HCT116 (cell line): ENCODE measurements around the gene FTSJ3. TPM values are rescaled to one million over a fixed set of nuclear protein-coding genes. Genes with fewer than 3 reads are reported as not detected.
A peak's percentile ranks its signal among the peaks of the same experiment; 100 is the strongest.

Source experiments
- ATAC-seq: fragments of 200-7000 bp; cut with Tn5 transposase; 2 replicates; pipeline ENCODE4 v1.9.1; 2020; ENCODE audit warnings: mild to moderate bottlenecking, moderate library complexity
- BruUV-seq: library from RNA; stranded (reverse); fragments of 400-500 nt; replicated peaks from 2 replicates; lab custom pipeline; 2021; lab: Mats Ljungman, UMichigan
- CTCF ChIA-PET: fragments of 300-600 bp; sonication (Branson Sonifier 250); formaldehyde crosslinking; loops from one replicate; lab custom pipeline; 2021; ENCODE audit warnings: antibody characterized with exemption; lab: Charles Lee
- POLR2A ChIA-PET: fragments of 300-600, 350-600 bp; sonication (Branson Sonifier 250); formaldehyde crosslinking; loops from one replicate; lab custom pipeline; 2021; ENCODE audit warnings: antibody characterized with exemption; lab: Charles Lee
- RAD21 ChIA-PET, 2 experiments: fragments of 300-600 bp; sonication (Branson Sonifier 250); formaldehyde crosslinking; loops; one replicate each; lab custom pipeline; 2023; ENCODE audit warnings: low total read pairs in 2 of 2; ENCODE audit not compliant: uncharacterized antibody in 2 of 2, unreplicated experiment in 2 of 2, low non-redundant PET in 1 of 2; lab: Charles Lee
- DNase-seq: peaks from one replicate; pipeline ENCODE4 v3.0.0-alpha.2; 2010; ENCODE audit warnings: low read depth, low spot score
- H2AFZ ChIP-seq: fragments of 200-600 bp; shearing (Covaris generic), sonication (generic); 2 replicates; pipeline ENCODE4 v1.6.1; 2017; ENCODE audit warnings: low read depth, mixed run types, mixed read lengths, antibody characterized with exemption, low read length; ENCODE audit not compliant: poor library complexity, severe bottlenecking
- H3K27ac ChIP-seq: 2 replicates; pipeline ENCODE4 v1.5.1; 2012; ENCODE audit warnings: low read depth, low read length
- H3K27me3 ChIP-seq: fragments of 200-600 bp; sonication (generic); 2 replicates; pipeline ENCODE4 v1.6.1; 2016; ENCODE audit warnings: mixed run types, low read length, mixed read lengths; ENCODE audit not compliant: insufficient read depth
- H3K36me3 ChIP-seq, 2 experiments: fragments of 200-500 bp in 1 of 2; fragments of 200-600 bp in 1 of 2; sonication (Bioruptor generic) in 1 of 2; sonication (generic) in 1 of 2; 2 replicates each; pipeline versions ENCODE4 v1.5.1 to v1.6.1; 2014 to 2016; ENCODE audit warnings: low read length in 2 of 2, inconsistent platforms in 1 of 2, mixed read lengths in 1 of 2, mixed run types in 1 of 2; ENCODE audit not compliant: insufficient read depth in 2 of 2, control insufficient read depth in 1 of 2
- H3K4me1 ChIP-seq, 2 experiments: fragments of 200-600 bp in 1 of 2; sonication (generic) in 1 of 2; 2 replicates each; pipeline versions ENCODE4 v1.5.1 to v1.6.1; 2012 to 2017; ENCODE audit warnings: low read length in 2 of 2, inconsistent platforms in 1 of 2, mild to moderate bottlenecking in 1 of 2, mixed read lengths in 1 of 2, mixed run types in 1 of 2, moderate library complexity in 1 of 2; ENCODE audit not compliant: insufficient read depth in 2 of 2, control insufficient read depth in 1 of 2
- H3K4me2 ChIP-seq: fragments of 200-600 bp; sonication (generic); 2 replicates; pipeline ENCODE4 v1.6.1; 2017; ENCODE audit warnings: mixed run types, low read length, mixed read lengths
- H3K4me3 ChIP-seq, 2 experiments: fragments of 200-600 bp in 1 of 2; sonication (generic) in 1 of 2; replicated peaks in 1 of 2; 2 replicates each; pipeline ENCODE4 v1.5.1; 2011 to 2016; ENCODE audit warnings: low read length in 2 of 2, control low read depth in 1 of 2, low read depth in 1 of 2, mild to moderate bottlenecking in 1 of 2, mixed read lengths in 1 of 2, mixed run types in 1 of 2
- H3K79me2 ChIP-seq: fragments of 200-600 bp; sonication (generic); 2 replicates; pipeline ENCODE4 v1.6.1; 2017; ENCODE audit warnings: mild to moderate bottlenecking, mixed run types, low read length, moderate library complexity, mixed read lengths; ENCODE audit not compliant: insufficient read depth
- H3K9ac ChIP-seq: fragments of 200-600 bp; sonication (generic); 2 replicates; pipeline ENCODE4 v1.6.1; 2016; ENCODE audit warnings: low read length, mixed read lengths
- H3K9me2 ChIP-seq: fragments of 200-600 bp; sonication (generic), shearing (Covaris generic); 2 replicates; pipeline ENCODE4 v1.6.1; 2017; ENCODE audit warnings: mixed run types, mild to moderate bottlenecking, moderate library complexity; ENCODE audit not compliant: insufficient read depth
- H3K9me3 ChIP-seq, 2 experiments: fragments of 200-500 bp in 1 of 2; fragments of 200-600 bp in 1 of 2; sonication (Bioruptor generic) in 1 of 2; sonication (generic) in 1 of 2; 2 replicates each; pipeline ENCODE4 v1.6.1; 2014 to 2017; ENCODE audit warnings: low read length in 2 of 2, mixed read lengths in 2 of 2, inconsistent platforms in 1 of 2, low read depth in 1 of 2, mild to moderate bottlenecking in 1 of 2, mixed run types in 1 of 2, moderate library complexity in 1 of 2; ENCODE audit not compliant: control insufficient read depth in 1 of 2, insufficient read depth in 1 of 2
- H4K20me1 ChIP-seq: fragments of 200-600 bp; sonication (generic), shearing (Covaris generic); 2 replicates; pipeline ENCODE4 v1.6.1; 2017; ENCODE audit warnings: mixed run types, mild to moderate bottlenecking, moderate library complexity; ENCODE audit not compliant: insufficient read depth
- POLR2AphosphoS5 ChIP-seq: IDR thresholded peaks from 2 replicates; pipeline ENCODE4 v1.6.1; 2011; ENCODE audit warnings: mild to moderate bottlenecking, low read depth, low read length, moderate library complexity
- RAD21 ChIP-seq: IDR thresholded peaks from 2 replicates; pipeline ENCODE4 v1.6.1; 2012; ENCODE audit warnings: low read depth, mild to moderate bottlenecking
- SIN3A ChIP-seq: IDR thresholded peaks from 2 replicates; pipeline ENCODE4 v1.6.1; 2012; ENCODE audit warnings: low read depth
- intact Hi-C: fragments of 100-400 bp; cut with micrococcal nuclease; formaldehyde crosslinking; loops from 2 replicates; pipeline ENCODE4 v1.10.0; 2022
- total RNA-seq: library from RNA; stranded (reverse); gene quantifications from one replicate; pipeline ENCODE4 v1.2.1, GENCODE V29; 2021; ENCODE audit not compliant: unreplicated experiment

FTSJ3 gene
- total RNA-seq, 1 experiment from 2014 or later = 70.9 TPM

DNA sequence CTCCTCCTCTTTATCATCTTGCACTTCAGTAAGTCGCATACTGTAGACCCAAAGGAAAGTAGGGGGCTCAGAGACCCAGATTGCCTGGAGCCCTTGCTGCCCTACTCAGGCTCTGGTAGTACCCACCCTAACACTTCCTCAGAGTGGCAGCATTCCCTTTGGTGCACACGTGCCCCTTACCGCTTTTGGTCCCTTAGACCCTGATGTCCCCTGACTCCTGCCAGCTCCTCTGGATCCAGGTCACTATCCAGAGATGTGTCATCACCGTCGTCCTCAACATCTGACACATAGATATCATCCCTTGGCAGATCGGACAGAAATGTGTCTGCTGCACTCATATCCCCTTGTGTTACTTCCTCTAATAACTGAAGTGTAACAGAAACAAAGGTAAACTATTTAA, 5.7 kb downstream of the FTSJ3 start:
- Histone ChIP-seq H2AFZ (no peak overlapping the region), H3K9me3 (no peaks in the 10 kb centered on the region), H4K20me1 (peaks cover 8% of the 10 kb centered on the region; the same call in 1 of the 2 replicates), H3K9ac (no peak overlapping the region), H3K9me2 (no peaks in the 10 kb centered on the region), H3K79me2 (peaks cover 82% of the 10 kb centered on the region), H3K36me3 (peaks cover 82 to 85% of the 10 kb centered on the region in 2 experiments), H3K4me1 (peaks cover 4 to 8% of the 10 kb centered on the region in 2 experiments; a peak in 2 of 4 replicates), H3K27me3 (no peaks in the 10 kb centered on the region), H3K4me3 (no peak overlapping the region), H3K4me2 (no peak overlapping the region), H3K27ac (no peak overlapping the region)
- no peak for DNase-seq
- intact Hi-C loops = no loop called here
- TF ChIP-seq POLR2AphosphoS5 (no peak), SIN3A (0 out of 2 replicates have a peak, but pooled peaks have one; percentile 23)
- RAD21 ChIA-PET = no interaction called here
- ATAC-seq = no peak
- POLR2A ChIA-PET = no interaction called here
- CTCF ChIA-PET = no interaction called here
- BruUV-seq = no TSS peak

GRCh38 chr17:63820963-63821561, 6.4 kb downstream of the FTSJ3 start:
- peaks cover 8% of the 10 kb centered on the region; the same call in 1 of the 2 replicates for H4K20me1 ChIP-seq
- ChIA-PET POLR2A (no interaction called here), CTCF (no interaction called here), RAD21 (no interaction called here)
- ATAC-seq (no peak), DNase-seq (no peak)
- peak; percentile 32 for TF ChIP-seq POLR2AphosphoS5
- TF ChIP-seq RAD21 = no peak
- no TSS peak for BruUV-seq
- H3K36me3 ChIP-seq = peaks cover 90 to 93% of the 10 kb centered on the region in 2 experiments
- H2AFZ ChIP-seq = no peak overlapping the region
- peaks cover 78% of the 10 kb centered on the region for H3K79me2 ChIP-seq
- intact Hi-C loops = no loop called here
- H3K9me2 ChIP-seq = no peaks in the 10 kb centered on the region
- H3K27ac ChIP-seq = no peak overlapping the region
- peaks cover 4 to 6% of the 10 kb centered on the region in 2 experiments; a peak in 2 of 4 replicates for H3K4me1 ChIP-seq
- no peak overlapping the region for H3K4me2 ChIP-seq
- no peak overlapping the region for H3K9ac ChIP-seq
- H3K9me3 ChIP-seq = no peaks in the 10 kb centered on the region
- no peak overlapping the region for H3K4me3 ChIP-seq
- no peaks in the 10 kb centered on the region for H3K27me3 ChIP-seq
